GM12873 (cell line): ENCODE measurements around the gene AUTS2.

ENCODE experiments used
- CTCF ChIP-seq: IDR thresholded peaks from 2 replicates; pipeline ENCODE4 v1.5.1; 2012; ENCODE audit warnings: low read depth, mild to moderate bottlenecking, moderate library complexity, low read length, control low read depth; ENCODE audit not compliant: insufficient read depth; ENCODE audit errors: missing control alignments

Gene AUTS2

GRCh38 chr7:70829221-70830059, 1231.2 kb downstream of the AUTS2 start:
- TF ChIP-seq CTCF = peak; percentile 92

- no peak for TF ChIP-seq CTCF
These were observed 1231.8 kb downstream of the AUTS2 start for GRCh38 chr7:70830060-70830395.

GRCh38 chr7:70830426-70830825, 1232.2 kb downstream of the AUTS2 start:
- no peak for TF ChIP-seq CTCF

- TF ChIP-seq CTCF = no peak
These were observed 1235.5 kb downstream of the AUTS2 start for GRCh38 chr7:70833726-70834125.

- TF ChIP-seq CTCF = no peak
These were observed 1236.1 kb downstream of the AUTS2 start for GRCh38 chr7:70834424-70834823.

GRCh38 chr7:70835658-70836057, 1237.4 kb downstream of the AUTS2 start:
- TF ChIP-seq CTCF = no peak

- TF ChIP-seq CTCF = no peak
These were observed 1238.0 kb downstream of the AUTS2 start for GRCh38 chr7:70836279-70836678.
